ENCODE measurements around the gene BRICD5. TPM values are rescaled to one million over a fixed set of nuclear protein-coding genes. Genes with fewer than 3 reads are reported as not detected.
A peak's percentile ranks its signal among the peaks of the same experiment; 100 is the strongest.

Gene BRICD5
- total and polyA plus RNA-seq, 4 donors = 2.1 to 13.5 (median 9.3) TPM

DNA sequence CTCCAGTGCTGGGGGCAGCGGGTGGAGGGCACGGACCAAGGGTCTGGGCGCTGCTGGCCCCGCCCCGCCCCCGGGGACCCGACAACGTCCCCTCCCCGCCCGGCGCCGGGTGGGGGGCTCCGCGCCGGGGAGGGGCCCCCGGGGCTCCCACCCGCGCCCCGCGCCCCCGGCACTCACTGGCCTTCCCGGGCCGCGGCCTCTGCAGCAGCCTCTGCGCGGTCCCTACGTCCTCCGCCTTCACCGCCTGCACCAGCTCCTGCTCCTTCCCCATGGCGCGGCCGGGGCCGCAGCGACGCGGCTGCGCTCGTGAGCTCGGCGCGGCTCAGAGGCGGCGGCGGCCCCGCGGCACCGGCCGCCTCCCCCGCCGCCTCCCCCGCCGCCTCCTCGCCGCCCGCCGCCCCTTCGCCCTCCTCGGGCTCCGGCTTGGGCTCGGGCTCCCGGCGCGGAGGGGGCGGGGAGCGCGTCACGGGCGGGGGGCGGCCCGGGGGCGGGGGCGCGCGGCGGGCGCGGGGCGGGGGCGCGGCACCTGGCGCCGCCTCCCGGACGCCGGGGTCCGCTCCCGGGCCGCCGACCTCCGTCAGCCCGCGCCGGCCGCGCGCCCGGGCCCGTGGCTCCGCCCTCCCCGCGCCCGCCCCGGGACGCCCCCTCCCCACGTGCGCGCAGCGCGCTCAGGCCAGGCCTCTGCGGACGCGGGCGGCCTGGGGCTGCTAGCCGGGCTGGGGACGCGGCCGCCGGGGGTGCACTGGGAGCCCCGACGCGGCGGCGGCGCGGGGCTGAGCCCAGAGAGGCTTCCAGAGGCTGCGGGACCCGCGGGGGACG lies 14.3 kb downstream of the BRICD5 start, which contains the start of gene CASKIN1:
TSS of gene CASKIN1 (minus strand) at position 444 of the 819 bp plus-strand sequence. CDS start at position 271, 173 bp downstream.
- Histone ChIP-seq H3K36me3 (ENCODE audit: control insufficient read depth in 4 of 4, insufficient read depth in 4 of 4, low read length in 4 of 4) (no peaks in the 10 kb centered on the region), H3K4me1 (ENCODE audit: control insufficient read depth in 5 of 5, insufficient read depth in 5 of 5, low read length in 5 of 5) (peaks cover 0 to 8% (median 4%) of the 10 kb centered on the region in 5 donors), H3K27me3 (ENCODE audit: control insufficient read depth in 3 of 3, insufficient read depth in 3 of 3, low read length in 2 of 3) (peaks cover 0 to 43% (median 21%) of the 10 kb centered on the region in 3 donors), H3K9me3 (ENCODE audit: control insufficient read depth in 4 of 4, insufficient read depth in 3 of 4, low read length in 3 of 4) (no peaks in the 10 kb centered on the region), H3K4me3 (no peak within 1 kb of the TSS), H3K27ac (ENCODE audit: low read depth in 1 of 2, low read length in 1 of 2) (no peak within 1 kb of the TSS), H3K9ac (ENCODE audit: insufficient read depth in 1 of 2, low read length in 2 of 2) (no peak within 1 kb of the TSS)
- ATAC-seq (ENCODE audit: insufficient read depth, low FRiP score) (no peak), DNase-seq (peak in 1 of 3 donors; percentile 27)
- WGBS, 2 donors = 0 to 1% methylated on average over 28 to 127 of the region's 129 CpGs
- TF ChIP-seq CTCF (IDR thresholded peaks at IDR 0.05; ENCODE audit: control extremely low read depth, extremely low read depth) = no peak

DNA sequence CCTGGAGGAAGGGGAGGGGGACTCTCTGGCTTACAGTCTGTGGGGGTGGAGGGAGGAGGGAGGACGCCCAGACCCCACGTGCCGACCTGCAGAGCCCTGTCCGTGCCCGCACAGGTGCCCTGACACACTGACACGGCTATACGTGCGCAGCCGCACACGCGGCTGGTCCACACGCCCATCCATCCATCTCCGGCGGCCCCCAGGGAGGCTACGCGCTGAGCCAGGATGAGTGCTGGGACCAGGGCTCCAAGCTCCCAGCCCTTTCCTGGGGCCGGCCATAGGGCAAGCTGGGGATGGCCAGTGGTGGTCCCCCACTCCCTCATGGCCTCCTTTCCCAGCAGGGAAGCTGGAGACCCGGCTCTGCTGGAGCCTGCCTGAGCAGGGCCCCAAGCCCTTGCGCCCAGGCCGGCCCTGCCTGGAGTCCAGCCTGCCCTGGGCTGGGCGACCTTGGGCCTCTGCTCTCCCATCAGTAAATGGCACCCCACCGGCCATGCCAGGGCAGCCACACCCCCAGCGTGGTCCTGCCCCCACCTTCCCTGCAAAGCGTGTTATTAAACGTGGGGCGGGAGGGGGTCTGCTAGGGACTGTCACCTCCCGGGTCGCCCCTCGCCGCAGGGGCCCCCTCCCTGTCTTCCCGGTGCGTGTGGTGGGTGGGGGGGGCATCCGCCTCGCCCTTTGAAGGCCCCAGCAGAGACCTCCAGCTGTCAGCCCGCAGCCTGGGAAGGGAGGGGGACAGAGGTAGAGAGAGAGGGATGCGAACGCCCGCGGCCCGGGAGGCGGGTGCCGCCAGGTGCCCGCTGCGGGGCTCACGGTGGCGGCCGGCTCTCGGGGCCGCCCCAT lies 15.1 kb downstream of the BRICD5 start:
- Histone ChIP-seq H3K9me3 (ENCODE audit: control insufficient read depth in 4 of 4, insufficient read depth in 3 of 4, low read length in 3 of 4) (no peaks in the 10 kb centered on the region), H3K9ac (ENCODE audit: insufficient read depth in 1 of 2, low read length in 2 of 2) (no peak overlapping the region), H3K27ac (ENCODE audit: low read depth in 1 of 2, low read length in 1 of 2) (no peak overlapping the region), H3K4me1 (ENCODE audit: control insufficient read depth in 5 of 5, insufficient read depth in 5 of 5, low read length in 5 of 5) (peaks cover 0 to 8% (median 4%) of the 10 kb centered on the region in 5 donors), H3K36me3 (ENCODE audit: control insufficient read depth in 4 of 4, insufficient read depth in 4 of 4, low read length in 4 of 4) (no peaks in the 10 kb centered on the region), H3K27me3 (ENCODE audit: control insufficient read depth in 3 of 3, insufficient read depth in 3 of 3, low read length in 2 of 3) (peaks cover 0 to 43% (median 21%) of the 10 kb centered on the region in 3 donors), H3K4me3 (no peak overlapping the region)
- WGBS, 2 donors = 1 to 4% methylated on average over 41 to 49 of the region's 49 CpGs
- TF ChIP-seq CTCF (IDR thresholded peaks at IDR 0.05; ENCODE audit: control extremely low read depth, extremely low read depth) = no peak
- ATAC-seq (ENCODE audit: insufficient read depth, low FRiP score) (no peak), DNase-seq (no peak)

DNA sequence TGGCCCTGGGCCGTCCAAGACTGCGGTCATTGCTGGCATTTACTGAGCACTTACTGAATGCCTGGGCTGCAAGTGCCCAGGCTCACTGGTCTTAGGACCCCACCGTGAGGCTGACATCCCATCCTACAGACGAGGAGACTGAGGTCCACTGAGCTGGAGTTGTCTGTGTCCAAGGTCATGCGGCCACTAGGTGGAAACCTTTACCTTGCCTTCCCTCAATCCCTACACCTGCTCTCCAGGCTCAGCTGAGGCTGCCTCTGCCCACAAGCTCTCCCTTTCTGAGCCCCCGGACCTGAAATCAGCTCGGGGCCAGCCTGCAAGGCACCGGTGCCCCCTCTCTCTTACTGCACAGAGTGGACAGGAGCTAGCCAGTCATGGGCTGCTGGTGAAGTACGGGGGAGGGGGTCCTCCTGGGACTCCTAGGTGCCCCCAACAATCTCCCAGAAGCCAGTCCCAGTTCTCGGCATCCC lies 15.8 kb downstream of the BRICD5 start:
- H3K36me3 ChIP-seq (ENCODE audit: control insufficient read depth in 4 of 4, insufficient read depth in 4 of 4, low read length in 4 of 4) = no peaks in the 10 kb centered on the region
- peaks cover 0 to 8% (median 4%) of the 10 kb centered on the region in 5 donors for H3K4me1 ChIP-seq (ENCODE audit: control insufficient read depth in 5 of 5, insufficient read depth in 5 of 5, low read length in 5 of 5)
- DNase-seq (peak; percentile 21 to 49 (median 36)), ATAC-seq (ENCODE audit: insufficient read depth, low FRiP score) (no peak)
- no peak overlapping the region for H3K9ac ChIP-seq (ENCODE audit: insufficient read depth in 1 of 2, low read length in 2 of 2)
- H3K9me3 ChIP-seq (ENCODE audit: control insufficient read depth in 4 of 4, insufficient read depth in 3 of 4, low read length in 3 of 4) = no peaks in the 10 kb centered on the region
- peak; percentile 41 for TF ChIP-seq CTCF (IDR thresholded peaks at IDR 0.05; ENCODE audit: control extremely low read depth, extremely low read depth)
- no peak overlapping the region for H3K4me3 ChIP-seq
- 17 to 19% methylated on average over 10 of the region's 10 CpGs for WGBS, 2 donors
- H3K27me3 ChIP-seq (ENCODE audit: control insufficient read depth in 3 of 3, insufficient read depth in 3 of 3, low read length in 2 of 3) = peaks cover 0 to 43% (median 21%) of the 10 kb centered on the region in 3 donors
- H3K27ac ChIP-seq (ENCODE audit: low read depth in 1 of 2, low read length in 1 of 2) = no peak overlapping the region

All from lung (tissue), 12 donors.